SU-DHL-6 (cell line): ENCODE data around the gene DEDD2.

ENCODE experiments used
- H2AFZ ChIP-seq: fragments of 200-600 bp; sonication (generic); 2 replicates; pipeline ENCODE4 v1.6.1; 2014; ENCODE audit warnings: low read depth, mild to moderate bottlenecking, moderate library complexity, mixed read lengths, antibody characterized with exemption, low read length; ENCODE audit not compliant: severe bottlenecking
- H3F3A ChIP-seq: fragments of 200-600 bp; shearing (Covaris generic); 2 replicates; pipeline ENCODE4 v1.6.0; 2016; ENCODE audit warnings: antibody characterized with exemption, mild to moderate bottlenecking; ENCODE audit not compliant: insufficient read depth
- H3K27ac ChIP-seq: fragments of 200-600 bp; sonication (generic); 2 replicates; pipeline ENCODE4 v1.5.1; 2016; ENCODE audit warnings: low read depth, mild to moderate bottlenecking, low read length, moderate library complexity, mixed read lengths
- H3K27me3 ChIP-seq: fragments of 200-600 bp; sonication (generic), shearing (Covaris generic); 2 replicates; pipeline ENCODE4 v1.6.0; 2014; ENCODE audit warnings: mild to moderate bottlenecking, low read length
- H3K36me3 ChIP-seq: fragments of 200-600 bp; sonication (generic); 2 replicates; pipeline ENCODE4 v1.6.1; 2014; ENCODE audit warnings: mild to moderate bottlenecking, low read length, mixed read lengths
- H3K4me2 ChIP-seq: fragments of 300-600, 200-600 bp; shearing (Covaris generic), sonication (generic); 2 replicates; pipeline ENCODE4 v1.6.0; 2014; ENCODE audit warnings: low read length, low read depth, mild to moderate bottlenecking; ENCODE audit not compliant: poor library complexity, severe bottlenecking
- H3K4me3 ChIP-seq: fragments of 200-600 bp; sonication (generic); 2 replicates; pipeline ENCODE4 v1.5.1; 2014; ENCODE audit warnings: antibody characterized with exemption, low read length, mild to moderate bottlenecking, mixed read lengths; ENCODE audit not compliant: insufficient read depth, poor library complexity, severe bottlenecking
- H3K79me2 ChIP-seq: fragments of 200-600 bp; sonication (generic); 2 replicates; pipeline ENCODE4 v1.6.1; 2014; ENCODE audit warnings: mild to moderate bottlenecking, low read length, moderate library complexity; ENCODE audit not compliant: insufficient read depth
- H3K9ac ChIP-seq: fragments of 200-600 bp; sonication (generic); 2 replicates; pipeline ENCODE4 v1.7.0; 2014; ENCODE audit warnings: mild to moderate bottlenecking, low read length
- H3K9me2 ChIP-seq: fragments of 200-600 bp; sonication (generic); replicated peaks from 2 replicates; pipeline ENCODE4 v1.6.1; 2014; ENCODE audit warnings: low read length; ENCODE audit not compliant: insufficient read depth
- H3K9me3 ChIP-seq: fragments of 200-600 bp; sonication (generic); 2 replicates; pipeline ENCODE4 v1.6.1; 2014; ENCODE audit warnings: low read length, mixed read lengths; ENCODE audit not compliant: insufficient read depth
- H4K20me1 ChIP-seq: fragments of 200-600 bp; sonication (generic); 2 replicates; pipeline ENCODE4 v1.6.1; 2014; ENCODE audit warnings: low read depth, mild to moderate bottlenecking, antibody characterized with exemption, low read length, moderate library complexity, mixed read lengths
- CTCF ChIP-seq: fragments of 200-600 bp; sonication (generic); IDR thresholded peaks from one replicate; pipeline ENCODE4 v1.5.1; 2017; ENCODE audit warnings: antibody characterized with exemption, mild to moderate bottlenecking, low read length, moderate library complexity; ENCODE audit not compliant: insufficient read depth, poor library complexity, severe bottlenecking
- EZH2phosphoT487 ChIP-seq: fragments of 200-600 bp; sonication (generic), shearing (Covaris generic); conservative IDR thresholded peaks from 2 replicates; pipeline ENCODE4 v1.6.1; 2018; ENCODE audit warnings: mild to moderate bottlenecking, antibody characterized with exemption, low read length, moderate library complexity, mixed read lengths

Gene DEDD2

GRCh38 chr19:42228641-42229040, 11.2 kb upstream of the DEDD2 start:
- Histone ChIP-seq H2AFZ (no peak overlapping the region), H3K4me2 (no peak overlapping the region), H3K4me3 (no peak overlapping the region), H3K9me2 (no peaks in the 10 kb centered on the region), H3F3A (peaks cover 10% of the 10 kb centered on the region; the same call in 1 of the 2 replicates), H3K36me3 (no peaks in the 10 kb centered on the region; the same call in 1 of the 2 replicates), H4K20me1 (0 out of 2 replicates have a peak, but pooled peaks cover 4% of the 10 kb centered on the region), H3K79me2 (no peaks in the 10 kb centered on the region), H3K9me3 (no peaks in the 10 kb centered on the region), H3K9ac (no peak overlapping the region), H3K27me3 (no peaks in the 10 kb centered on the region), H3K27ac (no peak overlapping the region)
- TF ChIP-seq CTCF, result no peak
- TF ChIP-seq EZH2phosphoT487, result no peak

GRCh38 chr19:42226886-42227285, 9.4 kb upstream of the DEDD2 start:
- Histone ChIP-seq H3F3A (peaks cover 5% of the 10 kb centered on the region; the same call in 1 of the 2 replicates), H3K4me3 (no peak overlapping the region), H3K27me3 (no peaks in the 10 kb centered on the region), H2AFZ (no peak overlapping the region), H3K36me3 (no peaks in the 10 kb centered on the region; the same call in 1 of the 2 replicates), H3K9ac (no peak overlapping the region), H3K4me2 (no peak overlapping the region), H4K20me1 (0 out of 2 replicates have a peak, but pooled peaks cover 4% of the 10 kb centered on the region), H3K79me2 (peaks cover 11% of the 10 kb centered on the region), H3K27ac (no peak overlapping the region), H3K9me3 (no peaks in the 10 kb centered on the region), H3K9me2 (no peaks in the 10 kb centered on the region)
- no peak for TF ChIP-seq EZH2phosphoT487
- TF ChIP-seq CTCF, result no peak

- Histone ChIP-seq H3K9me2 (no peaks in the 10 kb centered on the region), H3K4me3 (no peak overlapping the region), H3K9me3 (no peaks in the 10 kb centered on the region), H3F3A (no peaks in the 10 kb centered on the region), H2AFZ (no peak overlapping the region), H3K36me3 (no peaks in the 10 kb centered on the region), H3K9ac (no peak overlapping the region), H3K79me2 (peaks cover 22% of the 10 kb centered on the region), H3K4me2 (no peak overlapping the region), H4K20me1 (0 out of 2 replicates have a peak, but pooled peaks cover 4% of the 10 kb centered on the region), H3K27me3 (no peaks in the 10 kb centered on the region), H3K27ac (no peak overlapping the region)
- no peak for TF ChIP-seq EZH2phosphoT487
- TF ChIP-seq CTCF, result no peak
Measured at GRCh38 chr19:42225718-42226292, 8.3 kb upstream of the DEDD2 start.
